ENCODE data around the gene USP17L26. TPM values are rescaled to one million over a fixed set of nuclear protein-coding genes. Genes with fewer than 3 reads are reported as not detected.
"Not testable (repeated sequence)": the region's sequence is repeated elsewhere in the genome, so short reads cannot be mapped to it uniquely, and the experiment has no call there.

Gene USP17L26, protein sequence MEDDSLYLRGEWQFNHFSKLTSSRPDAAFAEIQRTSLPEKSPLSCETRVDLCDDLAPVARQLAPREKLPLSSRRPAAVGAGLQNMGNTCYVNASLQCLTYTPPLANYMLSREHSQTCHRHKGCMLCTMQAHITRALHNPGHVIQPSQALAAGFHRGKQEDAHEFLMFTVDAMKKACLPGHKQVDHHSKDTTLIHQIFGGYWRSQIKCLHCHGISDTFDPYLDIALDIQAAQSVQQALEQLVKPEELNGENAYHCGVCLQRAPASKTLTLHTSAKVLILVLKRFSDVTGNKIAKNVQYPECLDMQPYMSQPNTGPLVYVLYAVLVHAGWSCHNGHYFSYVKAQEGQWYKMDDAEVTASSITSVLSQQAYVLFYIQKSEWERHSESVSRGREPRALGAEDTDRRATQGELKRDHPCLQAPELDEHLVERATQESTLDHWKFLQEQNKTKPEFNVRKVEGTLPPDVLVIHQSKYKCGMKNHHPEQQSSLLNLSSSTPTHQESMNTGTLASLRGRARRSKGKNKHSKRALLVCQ
- polyA plus RNA-seq (2013, experiment 1 of 2) = not detected
- polyA plus RNA-seq (2013, experiment 2 of 2) = not detected

DNA sequence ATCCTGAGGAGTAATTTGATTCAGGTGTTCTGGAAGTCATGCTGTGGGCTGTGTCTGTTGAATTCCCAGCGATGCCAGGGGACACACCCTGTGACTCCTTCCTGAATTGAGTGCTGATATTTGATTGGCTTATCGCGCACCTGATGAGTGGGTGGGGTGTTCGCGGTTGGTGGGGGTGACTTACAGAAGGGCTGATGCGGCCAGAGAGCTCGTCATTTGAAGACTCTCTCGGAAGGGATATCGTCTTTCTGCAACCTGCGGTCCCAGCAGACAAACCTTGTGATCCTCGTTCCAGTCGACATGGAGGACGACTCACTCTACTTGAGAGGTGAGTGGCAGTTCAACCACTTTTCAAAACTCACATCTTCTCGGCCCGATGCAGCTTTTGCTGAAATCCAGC, at the start of gene USP17L26:
TSS of gene USP17L26 (plus strand) at position 301 of the 400 bp plus-strand sequence. CDS start at position 301, 0 bp downstream.
- H3K9me3 ChIP-seq (ENCODE audit: insufficient read depth, low read depth, low read length); H3K36me3 ChIP-seq (ENCODE audit: insufficient read depth, low read length); H3K9ac ChIP-seq (ENCODE audit: low read depth, low read length); H3K27me3 ChIP-seq (ENCODE audit: insufficient read depth, low read length); H3K4me1 ChIP-seq (ENCODE audit: insufficient read depth, low read length); H3K4me3 ChIP-seq (ENCODE audit: low read length); H3K27ac ChIP-seq (ENCODE audit: low read depth, low read length): not testable (repeated sequence)
- WGBS = no CpG with 5 or more reads among the region's 15 CpGs

DNA sequence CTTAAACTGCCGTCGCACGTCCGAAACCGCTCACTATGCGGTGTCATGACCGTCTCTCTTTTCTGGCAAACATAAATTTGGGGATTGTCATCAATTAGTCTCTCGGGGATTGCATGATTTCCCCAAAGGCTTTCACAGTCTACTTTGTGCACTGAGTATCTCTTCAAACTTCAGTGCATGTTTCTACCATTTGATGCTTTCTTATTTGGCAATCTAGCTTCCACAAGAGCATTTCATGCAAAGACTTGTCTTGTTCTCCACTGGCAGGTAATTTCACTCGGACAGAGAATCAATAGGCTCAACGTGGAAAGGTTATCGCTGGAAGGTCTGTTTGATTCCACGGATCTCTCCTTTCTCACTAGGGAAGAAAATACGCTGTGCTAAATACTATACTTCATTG, 10.3 kb upstream of the USP17L26 start:
- not testable (repeated sequence) for H3K27ac ChIP-seq (ENCODE audit: low read depth, low read length); H3K9ac ChIP-seq (ENCODE audit: low read depth, low read length); H3K4me3 ChIP-seq (ENCODE audit: low read length); H3K27me3 ChIP-seq (ENCODE audit: insufficient read depth, low read length); H3K9me3 ChIP-seq (ENCODE audit: insufficient read depth, low read depth, low read length); H3K4me1 ChIP-seq (ENCODE audit: insufficient read depth, low read length); H3K36me3 ChIP-seq (ENCODE audit: insufficient read depth, low read length)
- WGBS = 71% methylated on average over 4 of the region's 13 CpGs

DNA sequence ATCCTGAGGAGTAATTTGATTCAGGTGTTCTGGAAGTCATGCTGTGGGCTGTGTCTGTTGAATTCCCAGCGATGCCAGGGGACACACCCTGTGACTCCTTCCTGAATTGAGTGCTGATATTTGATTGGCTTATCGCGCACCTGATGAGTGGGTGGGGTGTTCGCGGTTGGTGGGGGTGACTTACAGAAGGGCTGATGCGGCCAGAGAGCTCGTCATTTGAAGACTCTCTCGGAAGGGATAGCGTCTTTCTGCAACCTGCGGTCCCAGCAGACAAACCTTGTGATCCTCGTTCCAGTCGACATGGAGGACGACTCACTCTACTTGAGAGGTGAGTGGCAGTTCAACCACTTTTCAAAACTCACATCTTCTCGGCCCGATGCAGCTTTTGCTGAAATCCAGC, 9.6 kb upstream of the USP17L26 start, which contains the start of gene USP17L24:
TSS of gene USP17L24 (plus strand) at position 301 of the 400 bp plus-strand sequence. CDS start at position 301, 0 bp downstream.
- not testable (repeated sequence) for H3K27me3 ChIP-seq (ENCODE audit: insufficient read depth, low read length); H3K36me3 ChIP-seq (ENCODE audit: insufficient read depth, low read length); H3K9ac ChIP-seq (ENCODE audit: low read depth, low read length); H3K27ac ChIP-seq (ENCODE audit: low read depth, low read length); H3K4me1 ChIP-seq (ENCODE audit: insufficient read depth, low read length); H3K9me3 ChIP-seq (ENCODE audit: insufficient read depth, low read depth, low read length); H3K4me3 ChIP-seq (ENCODE audit: low read length)
- WGBS = no CpG with 5 or more reads among the region's 15 CpGs

GRCh38 chr4:9329611-9330010, 4.8 kb upstream of the USP17L26 start, which contains the start of gene USP17L25:
TSS of gene USP17L25 (plus strand) at chr4:9329911. CDS start at chr4:9329911, 0 bp downstream.
- not testable (repeated sequence) for H3K4me3 ChIP-seq (ENCODE audit: low read length); H3K27me3 ChIP-seq (ENCODE audit: insufficient read depth, low read length); H3K9me3 ChIP-seq (ENCODE audit: insufficient read depth, low read depth, low read length); H3K4me1 ChIP-seq (ENCODE audit: insufficient read depth, low read length); H3K36me3 ChIP-seq (ENCODE audit: insufficient read depth, low read length); H3K27ac ChIP-seq (ENCODE audit: low read depth, low read length); H3K9ac ChIP-seq (ENCODE audit: low read depth, low read length)
- no CpG with 5 or more reads among the region's 15 CpGs for WGBS

GRCh38 chr4:9339103-9339502, 4.6 kb downstream of the USP17L26 start, which contains the start of gene USP17L5:
TSS of gene USP17L5 (plus strand) at chr4:9339403. CDS start at chr4:9339403, 0 bp downstream.
- no CpG with 5 or more reads among the region's 15 CpGs for WGBS
- not testable (repeated sequence) for H3K4me1 ChIP-seq (ENCODE audit: insufficient read depth, low read length); H3K27me3 ChIP-seq (ENCODE audit: insufficient read depth, low read length); H3K9ac ChIP-seq (ENCODE audit: low read depth, low read length); H3K36me3 ChIP-seq (ENCODE audit: insufficient read depth, low read length); H3K27ac ChIP-seq (ENCODE audit: low read depth, low read length); H3K4me3 ChIP-seq (ENCODE audit: low read length); H3K9me3 ChIP-seq (ENCODE audit: insufficient read depth, low read depth, low read length)

DNA sequence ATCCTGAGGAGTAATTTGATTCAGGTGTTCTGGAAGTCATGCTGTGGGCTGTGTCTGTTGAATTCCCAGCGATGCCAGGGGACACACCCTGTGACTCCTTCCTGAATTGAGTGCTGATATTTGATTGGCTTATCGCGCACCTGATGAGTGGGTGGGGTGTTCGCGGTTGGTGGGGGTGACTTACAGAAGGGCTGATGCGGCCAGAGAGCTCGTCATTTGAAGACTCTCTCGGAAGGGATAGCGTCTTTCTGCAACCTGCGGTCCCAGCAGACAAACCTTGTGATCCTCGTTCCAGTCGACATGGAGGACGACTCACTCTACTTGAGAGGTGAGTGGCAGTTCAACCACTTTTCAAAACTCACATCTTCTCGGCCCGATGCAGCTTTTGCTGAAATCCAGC, 9.4 kb downstream of the USP17L26 start, which contains the start of gene USP17L27:
TSS of gene USP17L27 (plus strand) at position 301 of the 400 bp plus-strand sequence. CDS start at position 301, 0 bp downstream.
- not testable (repeated sequence) for H3K36me3 ChIP-seq (ENCODE audit: insufficient read depth, low read length); H3K9me3 ChIP-seq (ENCODE audit: insufficient read depth, low read depth, low read length); H3K27me3 ChIP-seq (ENCODE audit: insufficient read depth, low read length); H3K4me1 ChIP-seq (ENCODE audit: insufficient read depth, low read length); H3K4me3 ChIP-seq (ENCODE audit: low read length); H3K9ac ChIP-seq (ENCODE audit: low read depth, low read length); H3K27ac ChIP-seq (ENCODE audit: low read depth, low read length)
- no CpG with 5 or more reads among the region's 15 CpGs for WGBS

- not testable (repeated sequence) for H3K9me3 ChIP-seq (ENCODE audit: insufficient read depth, low read depth, low read length); H3K4me3 ChIP-seq (ENCODE audit: low read length); H3K27me3 ChIP-seq (ENCODE audit: insufficient read depth, low read length); H3K27ac ChIP-seq (ENCODE audit: low read depth, low read length); H3K4me1 ChIP-seq (ENCODE audit: insufficient read depth, low read length); H3K36me3 ChIP-seq (ENCODE audit: insufficient read depth, low read length); H3K9ac ChIP-seq (ENCODE audit: low read depth, low read length)
- WGBS = no CpG with 5 or more reads among the region's 15 CpGs
Measured at GRCh38 chr4:9348593-9348992, 14.1 kb downstream of the USP17L26 start, which contains the start of gene USP17L28. TSS of gene USP17L28 (plus strand) at chr4:9348893. CDS start at chr4:9348893, 0 bp downstream.

DNA sequence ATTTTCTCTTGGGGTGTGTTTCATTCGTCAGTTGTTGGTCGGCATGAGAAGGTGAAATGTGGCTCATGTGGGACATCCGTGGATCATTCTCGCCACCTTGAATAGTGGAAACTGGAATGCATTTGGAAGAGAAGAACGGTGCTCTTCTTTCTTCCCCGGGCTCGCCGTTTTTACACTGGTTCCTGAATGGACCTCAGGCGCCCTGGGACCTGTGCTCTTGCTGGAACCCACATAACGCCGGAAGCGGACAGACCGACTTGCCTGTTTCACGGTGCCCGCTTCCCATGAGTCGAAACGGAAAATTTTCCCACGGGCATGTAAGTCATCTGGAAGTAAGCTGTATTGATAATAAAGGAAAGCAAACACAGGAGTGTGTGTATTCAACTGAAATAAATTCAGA, 16.4 kb downstream of the USP17L26 start:
- not testable (repeated sequence) for H3K9me3 ChIP-seq (ENCODE audit: insufficient read depth, low read depth, low read length); H3K9ac ChIP-seq (ENCODE audit: low read depth, low read length); H3K4me1 ChIP-seq (ENCODE audit: insufficient read depth, low read length); H3K27ac ChIP-seq (ENCODE audit: low read depth, low read length); H3K4me3 ChIP-seq (ENCODE audit: low read length); H3K27me3 ChIP-seq (ENCODE audit: insufficient read depth, low read length); H3K36me3 ChIP-seq (ENCODE audit: insufficient read depth, low read length)
- WGBS = no CpG with 5 or more reads among the region's 18 CpGs

GRCh38 chr4:9353338-9353737, 18.9 kb downstream of the USP17L26 start, which contains the start of gene USP17L29:
TSS of gene USP17L29 (plus strand) at chr4:9353638. CDS start at chr4:9353638, 0 bp downstream.
- H3K4me1 ChIP-seq (ENCODE audit: insufficient read depth, low read length); H3K9ac ChIP-seq (ENCODE audit: low read depth, low read length); H3K27ac ChIP-seq (ENCODE audit: low read depth, low read length); H3K4me3 ChIP-seq (ENCODE audit: low read length); H3K36me3 ChIP-seq (ENCODE audit: insufficient read depth, low read length); H3K9me3 ChIP-seq (ENCODE audit: insufficient read depth, low read depth, low read length); H3K27me3 ChIP-seq (ENCODE audit: insufficient read depth, low read length): not testable (repeated sequence)
- WGBS = no CpG with 5 or more reads among the region's 15 CpGs

DNA sequence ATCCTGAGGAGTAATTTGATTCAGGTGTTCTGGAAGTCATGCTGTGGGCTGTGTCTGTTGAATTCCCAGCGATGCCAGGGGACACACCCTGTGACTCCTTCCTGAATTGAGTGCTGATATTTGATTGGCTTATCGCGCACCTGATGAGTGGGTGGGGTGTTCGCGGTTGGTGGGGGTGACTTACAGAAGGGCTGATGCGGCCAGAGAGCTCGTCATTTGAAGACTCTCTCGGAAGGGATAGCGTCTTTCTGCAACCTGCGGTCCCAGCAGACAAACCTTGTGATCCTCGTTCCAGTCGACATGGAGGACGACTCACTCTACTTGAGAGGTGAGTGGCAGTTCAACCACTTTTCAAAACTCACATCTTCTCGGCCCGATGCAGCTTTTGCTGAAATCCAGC, 28.4 kb downstream of the USP17L26 start, which contains the start of gene USP17L30:
TSS of gene USP17L30 (plus strand) at position 301 of the 400 bp plus-strand sequence. CDS start at position 301, 0 bp downstream.
- not testable (repeated sequence) for H3K9ac ChIP-seq (ENCODE audit: low read depth, low read length); H3K36me3 ChIP-seq (ENCODE audit: insufficient read depth, low read length); H3K9me3 ChIP-seq (ENCODE audit: insufficient read depth, low read depth, low read length); H3K4me1 ChIP-seq (ENCODE audit: insufficient read depth, low read length); H3K27me3 ChIP-seq (ENCODE audit: insufficient read depth, low read length); H3K4me3 ChIP-seq (ENCODE audit: low read length); H3K27ac ChIP-seq (ENCODE audit: low read depth, low read length)
- WGBS = no CpG with 5 or more reads among the region's 15 CpGs

GRCh38 chr4:9379881-9380280, 45.4 kb downstream of the USP17L26 start:
- H3K4me3 ChIP-seq (ENCODE audit: low read length); H3K27me3 ChIP-seq (ENCODE audit: insufficient read depth, low read length); H3K9ac ChIP-seq (ENCODE audit: low read depth, low read length); H3K36me3 ChIP-seq (ENCODE audit: insufficient read depth, low read length); H3K9me3 ChIP-seq (ENCODE audit: insufficient read depth, low read depth, low read length); H3K4me1 ChIP-seq (ENCODE audit: insufficient read depth, low read length); H3K27ac ChIP-seq (ENCODE audit: low read depth, low read length): not testable (repeated sequence)
- 45% methylated on average over 1 of the region's 1 CpG for WGBS
